IPS-18a (cell line): Measurements from ENCODE around the gene CXCR2.

Experiments used
- H3K27ac ChIP-seq: one replicate; pipeline ENCODE4 v1.5.1; 2013; ENCODE audit warnings: low read length
- H3K27me3 ChIP-seq: one replicate; pipeline ENCODE4 v1.6.1; 2013; ENCODE audit warnings: mild to moderate bottlenecking, low read length; ENCODE audit not compliant: control insufficient read depth, insufficient read depth
- H3K36me3 ChIP-seq: one replicate; pipeline ENCODE4 v1.6.1; 2013; ENCODE audit warnings: low read depth, low read length; ENCODE audit not compliant: control insufficient read depth
- H3K4me1 ChIP-seq: one replicate; pipeline ENCODE4 v1.6.1; 2013; ENCODE audit warnings: low read depth, low read length; ENCODE audit not compliant: control insufficient read depth
- H3K4me3 ChIP-seq: one replicate; pipeline ENCODE4 v1.5.1; 2013; ENCODE audit warnings: low read length
- H3K9ac ChIP-seq: one replicate; pipeline ENCODE4 v1.6.1; 2013; ENCODE audit warnings: mild to moderate bottlenecking, low read length, moderate library complexity
- H3K9me3 ChIP-seq: one replicate; pipeline ENCODE4 v1.6.1; 2013; ENCODE audit warnings: low read depth, low read length; ENCODE audit not compliant: control insufficient read depth

The CXCR2 gene

DNA sequence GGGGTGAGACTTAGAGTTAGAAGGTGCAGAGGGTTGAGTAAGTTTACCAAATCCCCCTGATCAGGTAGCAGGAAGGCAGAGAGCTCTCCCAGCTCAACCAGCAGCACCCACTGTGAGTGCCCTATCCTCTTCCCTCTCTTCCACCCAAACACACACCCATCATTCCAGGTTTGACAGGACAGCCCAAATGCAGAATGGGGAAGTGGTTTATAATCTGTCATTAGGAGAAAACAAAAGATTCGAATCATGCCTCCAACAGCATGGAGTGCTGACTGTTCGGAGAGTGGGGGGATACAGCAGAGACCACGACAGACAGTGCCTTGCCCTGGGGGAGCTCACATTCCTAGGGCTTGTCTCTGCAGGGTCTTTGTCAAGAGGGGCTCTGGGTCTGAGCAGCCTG lies 11.7 kb downstream of the CXCR2 start:
- no peak overlapping the region for H3K27ac ChIP-seq
- no peaks in the 10 kb centered on the region for H3K27me3 ChIP-seq
- no peaks in the 10 kb centered on the region for H3K9me3 ChIP-seq
- H3K4me1 ChIP-seq = no peaks in the 10 kb centered on the region
- no peak overlapping the region for H3K9ac ChIP-seq
- no peak overlapping the region for H3K4me3 ChIP-seq
- no peaks in the 10 kb centered on the region for H3K36me3 ChIP-seq

DNA sequence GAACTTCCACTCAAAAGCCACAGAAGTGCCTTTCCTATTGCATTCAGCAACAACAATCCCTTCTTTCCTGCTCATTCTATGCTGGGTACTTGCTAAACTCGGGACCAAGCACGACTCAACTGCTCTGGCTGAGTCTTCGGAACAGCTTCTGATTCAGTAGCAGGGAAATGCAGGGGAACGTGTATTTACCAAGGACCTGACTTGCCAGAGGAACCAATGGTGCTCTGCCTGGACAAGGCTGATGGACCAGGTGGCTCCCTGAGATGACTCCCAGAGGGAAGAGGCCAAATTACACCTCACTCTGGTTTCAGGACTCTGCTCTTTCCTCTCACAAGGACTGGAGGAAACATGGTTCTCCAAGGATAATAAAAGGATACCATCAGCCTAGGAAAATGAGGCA lies 12.2 kb downstream of the CXCR2 start:
- no peaks in the 10 kb centered on the region for H3K9me3 ChIP-seq
- H3K4me1 ChIP-seq = no peaks in the 10 kb centered on the region
- no peaks in the 10 kb centered on the region for H3K36me3 ChIP-seq
- no peak overlapping the region for H3K27ac ChIP-seq
- H3K9ac ChIP-seq = no peak overlapping the region
- H3K27me3 ChIP-seq = no peaks in the 10 kb centered on the region
- H3K4me3 ChIP-seq = no peak overlapping the region

DNA sequence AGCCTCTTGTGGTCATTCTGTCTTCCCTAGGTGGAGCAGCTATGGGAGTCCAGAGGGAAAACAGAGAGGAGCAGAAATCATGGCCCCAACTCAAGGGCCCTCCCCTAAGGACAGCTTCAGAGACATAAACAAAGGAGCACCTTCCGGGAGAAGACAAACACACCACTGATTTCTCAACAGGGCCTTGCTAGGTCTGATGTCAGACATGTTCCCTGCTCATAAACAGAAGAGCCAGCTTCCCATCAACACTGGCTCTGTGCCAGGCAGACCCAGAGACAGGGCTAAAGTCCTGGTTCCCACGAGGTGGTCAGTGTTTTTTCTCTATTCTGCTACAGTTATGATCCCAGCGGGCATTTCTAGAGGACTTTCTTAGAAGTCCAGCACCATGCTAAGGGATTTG lies 19.3 kb downstream of the CXCR2 start:
- no peaks in the 10 kb centered on the region for H3K4me1 ChIP-seq
- H3K27me3 ChIP-seq = no peaks in the 10 kb centered on the region
- H3K9ac ChIP-seq = no peak overlapping the region
- no peak overlapping the region for H3K4me3 ChIP-seq
- no peak overlapping the region for H3K27ac ChIP-seq
- no peaks in the 10 kb centered on the region for H3K36me3 ChIP-seq
- H3K9me3 ChIP-seq = no peaks in the 10 kb centered on the region

GRCh38 chr2:218146056-218146455 lies 20.2 kb downstream of the CXCR2 start:
- H3K36me3 ChIP-seq = no peaks in the 10 kb centered on the region
- H3K9ac ChIP-seq = no peak overlapping the region
- H3K27ac ChIP-seq = no peak overlapping the region
- no peaks in the 10 kb centered on the region for H3K4me1 ChIP-seq
- H3K9me3 ChIP-seq = no peaks in the 10 kb centered on the region
- no peaks in the 10 kb centered on the region for H3K27me3 ChIP-seq
- H3K4me3 ChIP-seq = no peak overlapping the region

DNA sequence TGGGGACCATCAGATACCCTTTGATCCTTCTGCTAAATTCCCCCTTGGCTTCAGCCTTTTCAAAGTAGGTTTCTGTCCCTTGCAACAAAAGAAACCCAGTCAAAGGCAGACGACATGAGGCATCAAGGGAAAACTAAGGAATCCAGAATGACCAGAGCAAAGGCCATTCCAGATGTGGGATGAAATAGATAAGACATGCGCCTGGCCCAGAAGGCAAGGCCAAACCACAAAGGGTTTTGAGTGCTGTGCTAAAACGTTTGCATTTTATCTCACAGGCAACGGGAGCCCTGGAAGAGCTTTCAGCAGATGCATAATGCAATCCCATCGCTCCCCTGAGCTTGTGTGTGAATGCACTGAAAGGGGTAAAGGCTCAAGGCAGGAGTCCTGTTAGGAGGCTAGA lies 23.3 kb downstream of the CXCR2 start:
- no peaks in the 10 kb centered on the region for H3K27me3 ChIP-seq
- H3K9me3 ChIP-seq = no peaks in the 10 kb centered on the region
- no peaks in the 10 kb centered on the region for H3K4me1 ChIP-seq
- no peaks in the 10 kb centered on the region for H3K36me3 ChIP-seq
- no peak overlapping the region for H3K9ac ChIP-seq
- no peak overlapping the region for H3K4me3 ChIP-seq
- H3K27ac ChIP-seq = no peak overlapping the region

- H3K27me3 ChIP-seq = no peaks in the 10 kb centered on the region
- no peaks in the 10 kb centered on the region for H3K36me3 ChIP-seq
- H3K9me3 ChIP-seq = no peaks in the 10 kb centered on the region
- H3K27ac ChIP-seq = no peak overlapping the region
- H3K9ac ChIP-seq = no peak overlapping the region
- H3K4me3 ChIP-seq = no peak overlapping the region
- H3K4me1 ChIP-seq = no peaks in the 10 kb centered on the region
Observed at GRCh38 chr2:218149848-218150440, 24.1 kb downstream of the CXCR2 start.

- Histone ChIP-seq H3K27ac (no peak overlapping the region), H3K9ac (no peak overlapping the region), H3K27me3 (no peaks in the 10 kb centered on the region), H3K4me1 (no peaks in the 10 kb centered on the region), H3K4me3 (no peak overlapping the region), H3K36me3 (no peaks in the 10 kb centered on the region), H3K9me3 (no peaks in the 10 kb centered on the region)
Observed at GRCh38 chr2:218152172-218152571, 26.3 kb downstream of the CXCR2 start.

- Histone ChIP-seq H3K9me3 (no peaks in the 10 kb centered on the region), H3K9ac (no peak overlapping the region), H3K27me3 (no peaks in the 10 kb centered on the region), H3K4me3 (no peak overlapping the region), H3K4me1 (no peaks in the 10 kb centered on the region), H3K27ac (no peak overlapping the region), H3K36me3 (no peaks in the 10 kb centered on the region)
Observed at GRCh38 chr2:218152777-218153176, 26.9 kb downstream of the CXCR2 start.

DNA sequence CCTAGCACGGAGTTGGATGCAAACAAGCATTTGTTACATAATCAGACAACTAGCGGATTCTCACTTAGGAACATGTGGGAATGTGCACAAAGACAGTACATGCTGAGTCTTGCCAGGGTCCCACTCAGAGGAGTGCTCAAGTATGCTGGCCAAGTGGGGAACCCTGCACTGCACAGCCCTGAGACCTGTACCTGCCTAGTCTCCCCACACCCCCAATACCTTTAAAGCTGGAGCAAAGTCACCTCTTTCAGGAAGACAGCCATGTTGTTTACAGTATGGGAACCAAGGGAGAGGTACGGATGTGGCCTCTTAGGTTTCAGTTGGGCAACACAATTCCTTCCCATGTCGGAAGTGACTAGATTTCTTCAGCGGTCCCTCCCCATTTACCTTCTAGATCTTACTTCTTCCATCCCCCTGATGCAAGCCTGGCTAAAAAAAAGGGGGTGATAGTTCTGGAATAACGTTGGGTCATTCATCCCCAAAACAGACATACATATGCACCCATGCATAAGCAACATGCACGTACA lies 30.2 kb downstream of the CXCR2 start:
- H3K36me3 ChIP-seq = no peaks in the 10 kb centered on the region
- no peaks in the 10 kb centered on the region for H3K4me1 ChIP-seq
- H3K9me3 ChIP-seq = no peaks in the 10 kb centered on the region
- H3K9ac ChIP-seq = no peak overlapping the region
- no peak overlapping the region for H3K27ac ChIP-seq
- H3K27me3 ChIP-seq = no peaks in the 10 kb centered on the region
- no peak overlapping the region for H3K4me3 ChIP-seq

GRCh38 chr2:218161644-218162043 lies 35.8 kb downstream of the CXCR2 start:
- Histone ChIP-seq H3K27me3 (no peaks in the 10 kb centered on the region), H3K4me1 (no peaks in the 10 kb centered on the region), H3K4me3 (no peak overlapping the region), H3K27ac (no peak overlapping the region), H3K9ac (no peak overlapping the region), H3K36me3 (no peaks in the 10 kb centered on the region), H3K9me3 (no peaks in the 10 kb centered on the region)

DNA sequence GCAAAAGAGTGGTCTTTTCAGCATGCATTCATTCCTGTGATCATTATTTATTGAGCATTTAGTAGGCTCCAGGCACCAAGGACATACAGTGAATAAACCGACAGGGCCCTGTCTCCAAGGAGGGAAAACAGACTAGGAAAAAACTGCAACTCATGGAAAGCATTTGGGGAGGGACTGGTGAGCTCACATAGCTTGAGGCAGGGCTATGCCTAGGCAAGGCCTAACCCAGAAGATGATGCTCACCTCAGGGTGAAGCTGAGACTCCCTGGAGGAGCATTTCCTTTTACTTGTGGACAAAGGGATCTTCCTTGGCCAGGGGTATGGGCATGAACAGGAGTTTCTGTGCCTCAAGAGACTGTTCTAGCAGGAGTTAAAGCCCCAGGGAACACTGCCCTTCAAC lies 37.0 kb downstream of the CXCR2 start:
- Histone ChIP-seq H3K4me3 (no peak overlapping the region), H3K9me3 (no peaks in the 10 kb centered on the region), H3K36me3 (no peaks in the 10 kb centered on the region), H3K27ac (no peak overlapping the region), H3K9ac (no peak overlapping the region), H3K27me3 (no peaks in the 10 kb centered on the region), H3K4me1 (no peaks in the 10 kb centered on the region)

DNA sequence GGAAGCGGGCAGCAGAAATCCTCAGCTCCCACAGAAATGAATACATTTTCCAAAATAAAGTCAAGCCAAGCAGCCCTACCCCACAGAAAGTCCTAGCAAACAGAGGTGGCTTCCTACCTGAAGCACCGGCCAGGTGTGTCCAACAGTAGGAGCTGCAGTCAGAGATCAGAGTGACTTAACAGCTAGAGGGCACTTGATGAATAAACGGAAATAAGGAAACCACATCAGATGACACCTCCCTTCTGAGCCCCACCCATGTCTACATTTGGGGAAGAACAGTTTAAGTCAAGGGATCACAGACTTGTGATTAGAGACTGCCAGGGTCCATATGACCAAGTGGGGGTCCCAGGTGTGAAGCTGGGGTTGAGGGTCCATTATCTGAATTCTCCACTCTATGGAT lies 41.0 kb downstream of the CXCR2 start, which contains the start of gene CXCR1:
CXCR1 (minus strand) TSS at position 172 of the 400 bp plus-strand sequence. CDS start 1,751 bp downstream, outside the sequence.
- Histone ChIP-seq H3K36me3 (no peaks in the 10 kb centered on the region), H3K27me3 (no peaks in the 10 kb centered on the region), H3K9me3 (no peaks in the 10 kb centered on the region), H3K9ac (no peak within 1 kb of the TSS), H3K4me1 (no peaks in the 10 kb centered on the region), H3K27ac (no peak within 1 kb of the TSS), H3K4me3 (no peak within 1 kb of the TSS)
